A673 (cell line): ENCODE results near the gene DSCAM. TPM values are rescaled to one million over a fixed set of nuclear protein-coding genes. Genes with fewer than 3 reads are reported as not detected.

Experiments used
- BruUV-seq: library from RNA; stranded (reverse); fragments of 400-500 nt; replicated peaks from 2 replicates; lab custom pipeline; 2021; lab: Mats Ljungman, UMichigan
- CTCF ChIA-PET: fragments of 300-600 bp; sonication (Branson Sonifier 250); formaldehyde crosslinking; loops from one replicate; lab custom pipeline; 2022; ENCODE audit warnings: antibody characterized with exemption; lab: Charles Lee
- POLR2A ChIA-PET: fragments of 300-600 bp; sonication (Branson Sonifier 250); formaldehyde crosslinking; loops from one replicate; lab custom pipeline; 2022; ENCODE audit warnings: antibody characterized with exemption; ENCODE audit not compliant: low non-redundant PET; lab: Charles Lee
- DNase-seq: peaks from one replicate; pipeline ENCODE4 v3.0.0-alpha.2; 2015; ENCODE audit warnings: low spot score
- H3K27ac ChIP-seq: fragments of 200-600 bp; sonication (generic); 2 replicates; pipeline ENCODE4 v1.5.1; 2016; ENCODE audit warnings: mixed run types, low read depth, mild to moderate bottlenecking, mixed read lengths, antibody characterized with exemption, low read length; ENCODE audit not compliant: poor library complexity, severe bottlenecking
- H3K27me3 ChIP-seq: fragments of 200-600 bp; sonication (generic); replicated peaks from 2 replicates; pipeline ENCODE4 v1.6.1; 2017; ENCODE audit warnings: mixed run types, low read depth, mild to moderate bottlenecking, mixed read lengths, antibody characterized with exemption, low read length; ENCODE audit not compliant: insufficient read depth, poor library complexity
- H3K36me3 ChIP-seq: fragments of 200-600 bp; sonication (generic); 2 replicates; pipeline ENCODE4 v1.6.1; 2016; ENCODE audit warnings: mixed run types, mild to moderate bottlenecking, mixed read lengths, antibody characterized with exemption, low read length; ENCODE audit not compliant: insufficient read depth, poor library complexity, severe bottlenecking
- H3K4me1 ChIP-seq: fragments of 200-600 bp; sonication (generic); 2 replicates; pipeline ENCODE4 v1.6.1; 2017; ENCODE audit warnings: mixed run types, mild to moderate bottlenecking, mixed read lengths, antibody characterized with exemption, low read length; ENCODE audit not compliant: insufficient read depth, poor library complexity, severe bottlenecking
- H3K4me3 ChIP-seq: fragments of 200-600 bp; sonication (generic); 2 replicates; pipeline ENCODE4 v1.5.1; 2016; ENCODE audit warnings: low read depth, mixed run types, mild to moderate bottlenecking, mixed read lengths, low read length; ENCODE audit not compliant: poor library complexity, severe bottlenecking
- H3K9me3 ChIP-seq: fragments of 200-600 bp; sonication (generic); 2 replicates; pipeline ENCODE4 v1.6.1; 2016; ENCODE audit warnings: mixed run types, low read depth, mild to moderate bottlenecking, mixed read lengths, antibody characterized with exemption, low read length; ENCODE audit not compliant: poor library complexity, severe bottlenecking
- EZH2 ChIP-seq: fragments of 200-600 bp; sonication (generic); IDR thresholded peaks from 2 replicates; pipeline ENCODE4 v1.6.1; 2017; ENCODE audit warnings: borderline replicate concordance, low read depth, mild to moderate bottlenecking, mixed read lengths, antibody characterized with exemption, low read length; ENCODE audit not compliant: poor library complexity, severe bottlenecking
- intact Hi-C: fragments of 100-400 bp; cut with micrococcal nuclease; formaldehyde crosslinking; loops from one replicate; pipeline ENCODE4 v1.10.0; 2022; ENCODE audit not compliant: unreplicated experiment
- total RNA-seq: library from RNA; stranded (reverse); gene quantifications from 2 replicates; pipeline ENCODE4 v1.2.3, GENCODE V29; 2021
- TF ChIP-seq, protein P1 (sequence below): fragments of 300-800, 200-600 bp; sonication (generic); conservative IDR thresholded peaks from 2 replicates; pipeline ENCODE4 v1.5.1; 2017; ENCODE audit warnings: low read depth, mild to moderate bottlenecking, antibody characterized with exemption, low read length, moderate library complexity, mixed read lengths

Gene DSCAM
- total RNA-seq, 1 experiment from 2014 or later: not detected

DNA sequence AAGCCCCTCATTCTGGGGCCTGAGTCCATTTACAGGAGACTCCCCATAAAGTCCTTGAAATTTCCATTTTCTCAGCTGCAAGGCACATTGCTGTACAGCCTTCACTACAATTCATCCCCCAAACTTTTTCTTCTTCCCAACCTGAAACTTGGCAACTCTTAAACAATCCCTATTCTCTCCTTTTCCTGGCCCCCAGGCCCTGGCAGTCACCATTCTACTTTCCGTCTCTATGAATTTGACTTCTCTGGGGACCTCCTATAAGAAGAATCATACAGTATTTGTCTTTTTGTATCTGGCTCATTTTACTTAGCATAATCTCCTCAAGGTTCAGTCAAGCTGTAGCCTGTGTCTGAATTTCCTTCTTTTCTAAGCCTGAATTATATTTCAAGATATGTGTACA is 646.8 kb downstream of the DSCAM start:
- Histone ChIP-seq H3K4me3 (no peak overlapping the region), H3K9me3 (peaks cover 19% of the 10 kb centered on the region), H3K4me1 (no peaks in the 10 kb centered on the region), H3K27ac (no peak overlapping the region), H3K27me3 (no peaks in the 10 kb centered on the region), H3K36me3 (no peaks in the 10 kb centered on the region)
- BruUV-seq: no TSS peak
- intact Hi-C loops: no loop called here
- TF ChIP-seq, protein P1, sequence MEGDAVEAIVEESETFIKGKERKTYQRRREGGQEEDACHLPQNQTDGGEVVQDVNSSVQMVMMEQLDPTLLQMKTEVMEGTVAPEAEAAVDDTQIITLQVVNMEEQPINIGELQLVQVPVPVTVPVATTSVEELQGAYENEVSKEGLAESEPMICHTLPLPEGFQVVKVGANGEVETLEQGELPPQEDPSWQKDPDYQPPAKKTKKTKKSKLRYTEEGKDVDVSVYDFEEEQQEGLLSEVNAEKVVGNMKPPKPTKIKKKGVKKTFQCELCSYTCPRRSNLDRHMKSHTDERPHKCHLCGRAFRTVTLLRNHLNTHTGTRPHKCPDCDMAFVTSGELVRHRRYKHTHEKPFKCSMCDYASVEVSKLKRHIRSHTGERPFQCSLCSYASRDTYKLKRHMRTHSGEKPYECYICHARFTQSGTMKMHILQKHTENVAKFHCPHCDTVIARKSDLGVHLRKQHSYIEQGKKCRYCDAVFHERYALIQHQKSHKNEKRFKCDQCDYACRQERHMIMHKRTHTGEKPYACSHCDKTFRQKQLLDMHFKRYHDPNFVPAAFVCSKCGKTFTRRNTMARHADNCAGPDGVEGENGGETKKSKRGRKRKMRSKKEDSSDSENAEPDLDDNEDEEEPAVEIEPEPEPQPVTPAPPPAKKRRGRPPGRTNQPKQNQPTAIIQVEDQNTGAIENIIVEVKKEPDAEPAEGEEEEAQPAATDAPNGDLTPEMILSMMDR: no peak
- no peak for TF ChIP-seq EZH2
- no peak for DNase-seq
- CTCF ChIA-PET: no interaction called here
- POLR2A ChIA-PET: no interaction called here

GRCh38 chr21:40194185-40194980 is 652.6 kb downstream of the DSCAM start:
- CTCF ChIA-PET: no interaction called here
- H3K9me3 ChIP-seq: peaks cover 37% of the 10 kb centered on the region
- H3K4me1 ChIP-seq: no peaks in the 10 kb centered on the region
- H3K27ac ChIP-seq: no peak overlapping the region
- H3K27me3 ChIP-seq: no peaks in the 10 kb centered on the region
- H3K4me3 ChIP-seq: no peak overlapping the region
- intact Hi-C loops: no loop called here
- no peak for DNase-seq
- TF ChIP-seq EZH2: no peak
- TF ChIP-seq, protein P1: no peak
- no TSS peak for BruUV-seq
- no peaks in the 10 kb centered on the region for H3K36me3 ChIP-seq
- POLR2A ChIA-PET: no interaction called here

DNA sequence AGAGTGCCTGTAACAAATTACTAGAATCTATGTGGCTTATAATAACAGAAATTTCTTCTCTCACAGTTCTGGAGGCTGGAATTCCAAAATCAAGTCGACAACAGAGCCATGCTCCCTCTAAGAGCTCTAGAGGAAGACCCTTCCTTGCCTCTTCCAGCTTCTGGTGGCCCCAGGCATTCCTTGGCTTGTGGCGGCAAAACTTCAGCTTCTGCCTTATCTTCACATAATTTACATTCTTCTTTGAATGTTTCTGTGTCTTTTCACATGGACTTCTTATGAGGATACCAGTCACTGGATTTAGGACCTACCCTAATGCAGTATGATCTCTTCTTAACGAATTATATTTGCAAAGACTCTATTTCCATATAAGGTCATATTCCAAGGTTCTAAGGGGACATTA is 655.3 kb downstream of the DSCAM start:
- no peaks in the 10 kb centered on the region for H3K4me1 ChIP-seq
- H3K27me3 ChIP-seq: no peaks in the 10 kb centered on the region
- ChIA-PET POLR2A (no interaction called here), CTCF (no interaction called here)
- peaks cover 46% of the 10 kb centered on the region for H3K9me3 ChIP-seq
- no TSS peak for BruUV-seq
- H3K4me3 ChIP-seq: no peak overlapping the region
- TF ChIP-seq, protein P1: no peak
- H3K36me3 ChIP-seq: no peaks in the 10 kb centered on the region
- DNase-seq: no peak
- no peak overlapping the region for H3K27ac ChIP-seq
- intact Hi-C loops: no loop called here
